ENCODE data around the gene PLEKHO1.

Gene PLEKHO1

DNA sequence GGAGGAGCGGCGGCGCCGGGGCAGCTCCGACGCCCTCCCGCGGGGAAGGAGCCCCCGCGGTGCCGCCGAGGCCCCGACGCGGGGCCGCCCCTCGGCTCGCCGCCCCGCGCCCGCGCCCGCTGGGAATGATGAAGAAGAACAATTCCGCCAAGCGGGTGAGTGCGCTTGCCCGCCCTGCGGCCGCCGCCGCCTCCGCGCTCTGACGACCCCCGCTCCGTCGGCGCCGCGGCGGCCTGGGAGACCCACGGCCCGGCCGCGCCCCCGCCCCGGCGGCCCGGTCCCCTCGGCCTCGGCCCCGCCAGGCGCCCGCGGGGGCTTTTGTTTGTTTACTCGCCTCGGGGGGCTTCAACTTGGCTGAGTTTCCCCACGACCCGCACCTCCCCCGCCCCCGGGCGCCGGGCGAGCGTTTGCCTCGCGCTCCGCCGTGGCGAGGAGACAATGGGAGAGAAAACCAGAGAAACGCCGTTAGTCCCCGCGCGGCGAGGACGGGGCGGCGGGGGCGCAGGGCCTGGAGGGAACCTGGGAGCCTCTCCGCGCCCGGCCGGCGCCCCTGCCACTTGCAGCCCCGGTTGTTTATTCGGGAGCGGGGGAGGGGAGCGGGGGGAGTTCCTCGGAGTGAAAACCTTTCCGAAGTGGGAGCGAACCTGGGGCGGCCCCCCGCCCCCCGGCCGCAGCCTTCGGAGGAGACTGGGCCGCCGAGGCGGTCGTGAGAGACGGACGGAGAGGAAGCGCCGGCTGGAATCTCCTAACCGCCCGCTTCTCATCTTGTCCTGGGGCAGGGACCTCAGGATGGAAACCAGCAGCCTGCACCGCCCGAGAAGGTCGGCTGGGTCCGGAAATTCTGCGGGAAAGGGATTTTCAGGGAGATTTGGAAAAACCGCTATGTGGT is 661 bp downstream of the PLEKHO1 start:
- peak; percentile 60 for DNase-seq (ENCODE audit: low read depth)

DNA sequence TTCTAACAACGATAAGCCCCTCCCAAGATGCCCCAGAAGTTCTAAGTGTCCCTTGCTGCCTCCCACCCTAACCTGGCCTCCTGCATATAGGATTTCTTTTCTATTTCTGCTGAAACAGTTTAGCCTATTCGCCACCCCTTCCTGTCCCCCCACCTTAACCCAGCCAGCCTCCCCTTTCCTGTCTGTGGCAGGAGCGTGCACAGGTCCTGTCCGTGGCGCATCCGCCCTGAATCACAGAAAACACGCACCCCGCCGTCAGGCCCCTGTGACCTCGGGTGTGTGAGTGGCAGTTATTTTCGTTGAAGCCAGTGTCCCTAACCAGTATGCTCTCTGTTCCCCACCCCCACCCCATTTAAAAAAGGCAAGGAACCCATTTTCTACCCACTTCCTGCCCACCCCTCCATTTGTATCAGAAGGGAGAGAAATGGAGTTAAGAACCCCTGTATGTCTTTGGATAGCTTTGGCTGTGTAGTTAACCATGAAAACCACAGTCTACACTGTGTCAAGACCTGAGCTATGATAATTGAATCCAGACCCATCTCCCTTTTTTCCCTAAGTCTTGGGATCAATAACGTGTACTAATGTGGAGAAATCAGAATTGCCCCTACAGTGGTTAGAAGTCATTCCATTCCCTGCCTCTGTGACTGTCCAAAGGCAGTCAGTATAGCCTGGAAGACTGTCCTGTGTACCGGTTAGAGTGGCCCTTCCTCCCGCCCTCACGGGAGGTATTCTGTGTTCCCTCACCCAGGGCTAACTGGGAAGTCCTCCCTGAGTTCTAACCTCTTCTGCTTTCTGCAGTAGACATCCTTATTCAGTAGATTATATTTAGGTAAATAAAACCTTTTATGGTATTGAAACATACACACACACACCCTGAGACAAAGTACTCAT is 1.8 kb downstream of the PLEKHO1 start:
- DNase-seq (ENCODE audit: low read depth) = peak; percentile 30

DNA sequence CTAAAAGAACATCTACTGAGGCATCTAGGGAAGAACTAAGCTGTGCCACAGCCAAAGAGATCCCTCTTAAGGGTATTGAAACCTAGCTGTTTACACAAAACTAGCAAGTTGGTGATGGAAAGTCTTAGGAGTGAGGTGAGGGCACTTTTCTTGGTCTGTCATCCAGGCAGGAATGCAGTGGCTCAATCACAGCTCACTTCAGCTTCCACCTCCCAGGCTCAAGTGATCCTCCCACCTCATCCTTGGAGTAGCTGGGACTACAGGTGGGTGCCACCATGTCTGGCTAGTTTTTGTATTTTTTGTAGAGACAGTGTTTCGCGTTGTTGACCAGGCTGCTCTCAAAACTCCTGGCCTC is 2.4 kb downstream of the PLEKHO1 start:
- DNase-seq (ENCODE audit: low read depth) = peak; percentile 22

DNA sequence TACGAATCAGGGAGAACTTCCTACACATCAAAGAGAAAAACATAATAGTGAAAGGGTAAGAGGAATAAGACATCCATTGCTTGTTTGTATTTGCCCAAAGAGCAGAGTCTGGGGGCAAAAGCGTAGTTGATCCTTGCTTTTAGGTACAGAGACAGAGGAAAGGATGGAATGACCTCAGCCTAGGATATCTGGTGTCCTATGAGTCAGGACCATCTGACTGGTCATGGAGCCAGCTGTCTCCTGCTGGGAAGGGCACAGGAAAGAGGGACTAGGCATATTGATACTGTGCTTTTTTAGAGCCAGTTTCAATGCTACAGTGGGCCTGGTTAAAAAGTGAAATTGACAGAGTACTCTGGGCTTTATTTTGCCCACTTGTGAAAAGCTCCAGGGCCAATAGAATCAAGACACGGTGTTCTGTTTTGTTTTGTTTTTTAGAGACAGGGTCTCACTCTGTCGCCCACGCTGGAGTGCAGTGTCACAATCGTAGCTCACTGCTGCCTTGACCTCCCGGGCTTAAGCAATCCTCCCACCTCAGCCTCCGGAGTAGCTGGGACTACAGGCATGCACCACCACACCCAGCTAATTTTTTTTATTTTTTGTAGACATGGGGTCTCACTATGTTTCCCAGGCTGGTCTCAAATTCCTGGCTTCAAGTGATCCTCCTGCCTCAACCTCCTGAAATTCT is 3.2 kb downstream of the PLEKHO1 start:
- DNase-seq (ENCODE audit: low read depth) = peak; percentile 83

DNA sequence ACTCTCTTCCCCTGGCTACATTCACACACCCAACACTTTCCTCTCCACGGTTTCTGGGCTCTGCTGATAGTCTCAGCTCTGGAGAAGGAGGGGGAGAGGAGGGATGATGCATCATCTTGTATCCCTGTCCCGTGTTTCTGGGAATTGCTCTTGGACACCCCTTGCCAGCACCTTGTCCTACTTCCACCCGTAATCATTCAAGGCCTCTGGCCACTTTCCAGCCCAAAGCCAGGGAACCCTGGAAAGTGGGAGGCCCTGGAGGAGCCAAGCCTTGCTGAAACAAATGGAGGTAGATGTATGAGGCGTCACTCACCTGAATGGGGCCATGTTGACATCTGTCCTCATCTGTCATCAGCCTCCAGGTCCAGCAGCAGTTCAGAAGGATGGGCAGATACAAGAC is 4.4 kb downstream of the PLEKHO1 start:
- no peak for DNase-seq (ENCODE audit: low read depth)

DNA sequence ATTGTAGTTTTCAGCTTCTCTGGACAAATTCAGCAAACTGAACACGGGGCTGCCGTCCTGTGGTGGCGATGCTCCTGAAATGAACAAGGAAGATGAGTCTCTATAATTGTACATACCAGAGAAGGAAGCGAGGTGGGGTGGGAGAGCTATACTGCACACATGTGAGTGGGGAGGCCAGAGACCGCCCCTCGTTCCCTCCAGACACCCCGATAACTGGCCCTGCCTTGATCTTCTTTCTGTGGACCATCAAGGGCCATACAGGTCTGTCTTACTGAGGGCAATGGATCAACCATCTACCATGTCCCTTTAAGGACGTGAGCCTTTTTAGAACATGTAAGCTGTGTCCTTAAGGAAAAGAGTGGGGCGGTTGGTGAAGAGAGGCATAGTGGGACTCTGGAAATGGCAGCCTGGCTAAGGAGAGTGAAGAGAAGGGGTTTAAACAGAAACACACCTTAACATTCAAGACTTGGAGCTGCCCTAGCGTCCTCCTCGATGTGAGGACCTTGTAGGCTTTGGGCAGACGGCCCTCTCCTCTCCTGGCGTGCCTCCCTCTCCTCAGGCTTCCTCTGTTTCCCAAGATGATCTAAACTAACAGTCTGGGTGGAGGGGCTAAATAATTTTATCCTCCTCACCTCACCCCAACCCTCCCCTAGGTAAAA is 5.8 kb downstream of the PLEKHO1 start:
- DNase-seq (ENCODE audit: low read depth) = no peak

DNA sequence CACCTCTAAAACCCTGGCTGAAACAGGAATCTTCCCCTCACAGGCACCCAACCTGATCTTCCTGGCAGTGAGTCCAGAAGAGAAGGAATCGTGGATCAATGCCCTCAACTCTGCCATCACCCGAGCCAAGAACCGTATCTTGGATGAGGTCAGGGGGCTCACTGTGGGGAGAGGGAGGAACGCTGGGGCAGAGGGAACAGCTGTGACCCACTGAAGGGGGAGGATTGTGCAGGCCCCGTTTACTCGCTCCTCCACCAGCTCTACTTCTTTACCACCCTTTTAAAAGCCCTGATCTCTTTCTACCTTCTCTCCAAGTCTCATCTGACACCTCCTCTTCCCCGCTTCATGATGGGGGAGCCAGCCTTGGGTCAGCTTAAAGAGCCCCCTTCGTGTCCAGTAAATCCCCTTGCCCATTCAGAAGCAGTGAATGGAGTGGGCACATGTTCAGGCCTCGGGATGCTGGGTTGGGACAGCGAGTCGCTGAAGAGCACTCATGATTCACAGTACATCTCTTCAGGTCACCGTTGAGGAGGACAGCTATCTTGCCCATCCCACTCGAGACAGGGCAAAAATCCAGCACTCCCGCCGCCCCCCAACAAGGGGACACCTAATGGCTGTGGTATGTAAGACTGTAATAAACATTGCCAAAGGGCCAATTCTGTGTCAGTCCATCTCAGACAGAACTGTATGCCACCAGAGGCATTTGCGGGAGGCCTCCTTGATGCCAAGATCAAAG is 7.3 kb downstream of the PLEKHO1 start:
- peak; percentile 53 for DNase-seq (ENCODE audit: low read depth)

DNA sequence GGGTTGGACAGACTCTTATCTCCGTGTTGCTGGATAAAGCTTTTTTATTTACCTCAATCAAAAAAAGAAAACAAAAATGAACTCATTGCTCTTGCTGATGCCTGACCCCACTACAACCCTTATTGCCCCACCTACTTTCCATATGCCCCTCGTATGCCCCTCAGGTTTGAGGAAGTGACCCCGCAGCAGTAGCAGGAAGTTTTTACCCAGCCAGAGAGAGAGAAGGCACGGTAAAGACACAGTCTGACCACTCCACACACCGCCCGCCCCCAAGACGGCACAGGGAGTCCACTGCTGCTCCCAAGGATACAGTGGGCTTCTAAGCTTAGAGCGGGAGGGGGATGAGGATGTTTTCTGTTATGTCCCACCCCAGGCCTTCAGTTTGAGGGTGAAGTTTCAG is 9.8 kb downstream of the PLEKHO1 start:
- DNase-seq (ENCODE audit: low read depth) = no peak

DNA sequence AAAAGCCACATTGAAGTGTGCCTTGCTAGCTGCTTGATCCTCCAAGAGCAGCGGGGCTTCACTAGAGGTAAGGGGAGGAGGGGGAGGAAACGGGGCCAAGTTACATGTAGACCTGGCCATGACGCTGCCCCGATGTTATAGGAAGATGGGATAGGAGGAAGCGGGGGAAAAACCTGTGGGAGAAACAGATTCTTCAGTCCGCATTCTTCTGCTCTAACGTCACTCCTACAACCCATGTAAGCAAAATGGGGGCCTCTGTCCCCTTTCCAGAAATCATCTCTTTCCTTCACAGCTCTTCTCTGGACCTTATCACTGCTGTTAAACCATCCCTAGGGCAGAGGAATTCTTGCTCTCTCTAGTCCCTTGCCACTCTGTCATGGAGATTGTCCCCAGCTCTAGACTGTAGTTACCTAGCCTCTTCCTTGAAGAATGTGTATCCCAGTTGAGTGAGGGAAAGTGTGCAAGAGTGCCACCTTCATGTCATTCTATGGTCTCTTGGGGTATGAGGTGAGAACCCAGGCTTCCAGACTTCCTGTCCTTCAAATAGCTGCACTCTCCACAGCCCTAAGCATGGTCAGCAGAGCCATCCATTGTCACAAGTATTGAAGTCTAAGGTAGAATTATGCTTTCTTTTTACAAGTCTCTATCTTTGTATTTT is 11.4 kb downstream of the PLEKHO1 start:
- DNase-seq (ENCODE audit: low read depth) = no peak

DNA sequence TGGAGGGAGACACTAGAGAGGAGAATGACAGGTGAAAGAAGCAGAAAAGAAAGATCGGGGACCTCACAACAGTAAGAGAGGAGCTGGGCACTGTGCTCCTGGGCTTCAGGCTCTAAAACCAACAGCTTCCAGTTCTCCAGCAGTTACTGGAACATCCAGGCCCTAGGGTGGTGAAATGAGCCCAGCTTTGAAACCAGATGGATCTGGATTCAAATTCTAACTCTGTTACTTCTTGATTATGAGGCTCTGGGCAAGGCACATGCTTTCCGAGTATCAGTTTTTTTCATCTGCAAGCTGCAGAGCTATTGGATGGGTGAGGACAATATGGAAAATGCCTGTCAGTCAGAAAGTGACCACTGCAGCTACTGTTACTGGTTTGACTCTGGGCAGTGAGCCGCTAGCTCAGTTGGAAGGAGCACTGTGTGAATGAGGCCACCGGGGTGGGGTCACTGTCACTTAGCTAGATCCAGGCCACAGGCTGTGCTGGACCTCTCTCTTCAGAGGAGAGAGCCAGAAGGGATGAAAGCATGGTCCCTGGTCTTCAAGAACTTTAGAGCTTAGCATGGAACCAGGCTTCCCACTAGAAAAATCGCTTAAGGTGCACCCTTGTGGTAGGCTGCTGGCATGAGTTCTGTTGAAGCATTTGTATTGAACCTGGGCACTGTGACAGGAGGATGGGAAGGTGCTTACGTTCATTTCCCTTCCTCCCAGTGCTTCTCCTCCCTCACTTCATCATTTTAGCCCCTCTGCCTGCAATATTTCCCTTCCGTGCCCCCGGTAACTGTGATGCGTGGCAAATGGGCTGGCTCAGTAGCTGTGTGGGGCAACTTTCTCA is 12.2 kb downstream of the PLEKHO1 start:
- peak; percentile 37 for DNase-seq (ENCODE audit: low read depth)

DNA sequence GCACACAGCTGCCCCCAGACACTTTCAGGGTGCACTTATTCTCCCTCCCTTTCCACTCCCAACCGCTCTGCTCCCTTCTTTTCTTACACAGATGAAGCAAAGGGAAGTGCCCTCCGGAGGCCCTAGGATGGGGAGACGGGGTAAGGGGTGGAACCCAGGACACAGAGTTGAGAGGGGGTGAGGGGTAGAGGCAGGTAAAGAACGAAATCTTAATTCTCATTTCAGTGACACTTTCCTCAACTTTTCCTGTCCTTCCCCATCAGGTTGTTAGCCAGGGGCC is 12.8 kb downstream of the PLEKHO1 start:
- DNase-seq (ENCODE audit: low read depth) = no peak

DNA sequence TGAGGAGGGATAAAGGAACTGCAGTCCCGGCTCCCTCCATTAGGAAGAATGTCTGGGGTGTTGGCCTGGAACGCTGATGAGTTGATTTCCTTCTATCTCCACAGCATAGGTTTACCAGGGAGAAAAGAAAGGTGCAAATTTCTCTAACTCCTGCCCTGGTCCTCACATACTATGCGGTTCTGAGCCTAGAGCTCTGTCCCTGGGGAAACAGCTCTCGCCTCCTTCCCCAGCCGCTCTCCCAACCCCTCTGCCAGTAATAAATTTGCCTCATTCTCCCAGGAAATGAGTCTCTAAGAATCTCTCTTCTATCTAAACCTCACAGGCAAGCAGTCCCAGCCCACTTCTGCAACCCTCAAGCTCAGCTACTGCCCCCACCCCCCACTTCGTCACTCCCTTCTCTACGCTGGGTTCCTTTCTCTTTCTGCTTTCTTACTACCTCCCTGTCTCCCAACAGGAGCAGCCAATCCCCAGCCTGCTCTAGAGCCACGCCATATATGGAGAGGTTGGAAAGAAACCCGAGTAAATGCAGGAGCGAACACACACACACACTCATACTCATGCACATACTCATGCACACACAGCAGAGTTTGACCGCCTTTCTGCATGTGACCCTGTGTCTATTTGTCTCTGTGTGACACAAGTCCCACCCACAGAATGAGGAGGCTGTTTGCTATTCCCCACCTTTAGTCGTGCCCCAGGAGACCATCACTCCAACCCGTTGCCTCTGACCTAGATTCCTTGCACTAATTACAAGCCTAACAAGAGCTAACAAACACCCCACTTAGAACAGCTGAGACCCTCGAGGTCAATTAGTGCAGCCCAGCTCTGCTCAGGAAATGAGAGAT is 13.4 kb downstream of the PLEKHO1 start:
- peak; percentile 98 for DNase-seq (ENCODE audit: low read depth)

DNA sequence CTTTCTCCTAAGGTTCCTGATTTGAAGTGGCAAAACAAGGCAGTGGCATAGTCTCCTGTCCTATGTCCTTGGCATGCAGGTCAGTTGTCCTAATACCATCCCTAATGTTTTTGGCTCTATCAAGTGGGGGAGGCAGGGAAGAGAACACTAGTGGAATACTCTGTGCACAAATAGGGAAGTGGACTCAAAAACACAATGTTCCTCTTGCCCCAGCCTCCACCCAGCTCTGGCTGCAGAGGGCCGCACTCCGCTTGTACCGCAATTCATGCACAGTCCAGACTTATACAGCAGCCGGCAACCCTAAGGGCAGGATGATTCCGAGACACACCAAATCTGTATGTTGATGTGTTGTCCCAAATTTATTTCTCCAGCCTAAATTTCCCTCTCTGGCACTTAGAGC is 14.5 kb downstream of the PLEKHO1 start:
- DNase-seq (ENCODE audit: low read depth) = no peak

DNA sequence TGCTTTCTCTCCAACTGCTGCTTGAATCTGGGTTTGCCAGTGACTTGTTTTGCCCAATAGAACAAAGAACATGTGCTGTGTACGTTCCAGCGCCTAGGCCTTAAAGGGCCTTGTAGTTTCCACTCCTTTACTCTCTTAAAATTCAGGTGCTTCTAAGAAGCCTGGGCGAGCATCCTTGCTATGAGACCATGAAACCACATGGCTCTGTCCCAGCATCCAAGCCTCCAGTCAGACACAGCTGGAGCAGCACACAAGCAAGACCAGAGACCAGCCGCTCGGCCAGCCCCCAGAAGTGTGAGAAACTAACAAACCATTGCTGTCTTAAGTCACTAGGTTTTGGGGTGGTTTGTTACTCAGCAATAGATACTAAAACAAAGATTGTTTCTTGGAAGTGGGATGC is 15.1 kb downstream of the PLEKHO1 start:
- no peak for DNase-seq (ENCODE audit: low read depth)

DNA sequence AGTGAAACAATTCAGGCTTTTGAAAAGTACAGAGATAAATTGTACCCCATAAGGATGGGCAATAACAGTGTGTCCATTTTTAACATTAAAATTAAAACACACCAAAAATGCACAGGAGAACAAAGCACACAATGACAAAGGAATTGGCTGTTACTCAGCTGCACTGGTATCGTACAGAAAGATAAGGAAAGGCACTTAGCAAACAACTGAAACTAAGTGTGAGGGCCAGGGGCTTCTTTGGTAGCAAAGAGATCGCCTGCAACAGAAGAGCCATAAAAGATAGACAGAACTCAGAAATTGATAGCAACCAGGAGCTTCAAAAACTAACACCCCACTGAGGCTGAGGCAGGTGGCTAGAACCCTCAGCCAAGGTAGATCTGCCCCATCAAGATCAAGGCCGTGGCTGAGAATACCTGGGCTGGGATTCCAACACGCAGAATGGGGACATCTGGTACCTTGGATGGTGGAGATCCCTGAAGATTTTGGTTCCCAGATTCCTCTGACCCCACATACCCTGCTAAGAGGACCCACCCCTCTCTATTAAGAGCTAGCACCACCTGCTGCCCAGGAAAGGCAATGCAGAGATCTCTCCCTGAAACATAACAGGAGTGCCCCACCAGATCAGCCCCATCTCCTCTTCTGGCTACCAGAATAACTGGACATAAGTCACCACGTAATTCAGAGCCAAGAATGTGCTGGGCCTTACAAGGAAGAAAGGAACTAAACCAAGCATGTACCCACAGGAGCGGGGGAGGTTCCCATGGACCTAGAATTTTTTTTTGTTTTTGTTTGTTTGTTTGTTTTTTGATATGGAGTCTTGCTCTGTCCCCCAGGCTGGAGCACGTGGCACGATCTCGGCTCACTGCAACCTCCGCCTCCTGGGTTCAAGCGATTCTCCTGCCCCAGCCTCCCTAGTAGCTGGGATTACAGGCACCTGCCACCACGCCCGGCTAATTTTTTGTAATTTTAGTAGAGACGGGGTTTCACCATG is 16.2 kb downstream of the PLEKHO1 start:
- peak; percentile 66 for DNase-seq (ENCODE audit: low read depth)

DNA sequence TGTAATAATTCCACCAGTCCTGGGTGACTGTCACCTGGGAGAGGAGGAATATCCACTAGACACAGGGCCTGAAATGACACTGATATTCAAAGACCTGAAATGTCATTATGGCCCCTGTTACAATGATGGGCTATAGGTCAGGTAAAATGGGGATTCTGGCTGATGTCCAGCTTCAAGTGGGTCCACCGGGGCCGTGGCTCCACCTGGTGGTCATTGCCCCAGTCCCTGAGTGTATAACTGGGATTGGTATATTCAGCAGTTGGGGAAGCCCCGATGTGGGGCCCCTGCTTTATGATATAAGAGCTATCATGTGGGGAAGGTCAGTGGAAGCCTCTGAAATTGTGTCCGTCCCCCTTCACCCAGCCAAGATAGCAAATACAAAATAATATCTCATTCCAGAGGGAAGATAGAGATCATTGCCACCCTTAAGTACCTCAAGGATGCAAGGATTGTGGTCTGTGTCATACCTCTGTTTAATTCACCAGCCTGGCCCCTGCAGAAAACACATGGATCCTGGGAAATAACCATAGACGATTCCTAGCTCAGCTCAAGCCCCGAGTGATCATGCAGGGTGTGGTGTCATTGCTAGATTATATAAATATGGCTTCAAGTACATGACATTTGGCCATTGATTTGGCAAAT is 19.4 kb downstream of the PLEKHO1 start:
- peak; percentile 80 for DNase-seq (ENCODE audit: low read depth)

DNA sequence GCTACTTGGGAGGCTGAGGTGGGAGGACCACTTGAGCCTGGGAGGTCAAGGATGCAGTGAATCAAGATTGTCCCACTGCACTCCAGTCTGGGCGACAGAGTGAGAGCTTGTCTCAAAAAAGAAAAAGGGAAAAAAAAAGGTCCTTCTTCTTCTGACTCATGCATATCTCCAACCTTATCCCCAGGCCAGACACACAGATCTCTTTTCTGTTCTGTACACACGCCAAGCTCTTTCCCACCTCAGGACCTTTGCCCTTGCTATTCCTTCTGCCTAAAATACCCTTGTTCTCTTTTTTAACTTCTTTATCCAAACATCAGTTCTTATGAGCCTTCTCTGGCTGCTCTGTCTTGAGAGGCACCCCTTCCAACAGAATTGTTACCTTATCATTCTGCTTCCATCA is 22.1 kb downstream of the PLEKHO1 start:
- no peak for DNase-seq (ENCODE audit: low read depth)

All from ELR (cell line).